Esophagus (tissue), 2 donors: ENCODE data around the gene PSMD8. TPM values are rescaled to one million over a fixed set of nuclear protein-coding genes. Genes with fewer than 3 reads are reported as not detected.
A peak's percentile ranks its signal among the peaks of the same experiment; 100 is the strongest.
"Not testable (repeated sequence)": the region's sequence is repeated elsewhere in the genome, so short reads cannot be mapped to it uniquely, and the experiment has no call there.

ENCODE experiments used
- H3K27ac ChIP-seq, 2 donors: one replicate each; pipeline ENCODE4 v1.5.1; 2013; ENCODE audit warnings: low read depth in 2 of 2, mild to moderate bottlenecking in 2 of 2, inconsistent platforms in 1 of 2, low read length in 1 of 2, moderate library complexity in 1 of 2
- H3K27me3 ChIP-seq, 2 donors: one replicate each; pipeline ENCODE4 v1.6.1; 2013; ENCODE audit warnings: low read length in 2 of 2, control low read depth in 1 of 2, mild to moderate bottlenecking in 1 of 2; ENCODE audit not compliant: insufficient read depth in 2 of 2, control insufficient read depth in 1 of 2
- H3K36me3 ChIP-seq, 2 donors: one replicate each; pipeline ENCODE4 v1.6.1; 2013; ENCODE audit warnings: low read length in 1 of 2; ENCODE audit not compliant: control insufficient read depth in 2 of 2, insufficient read depth in 2 of 2
- H3K4me1 ChIP-seq, 2 donors: one replicate each; pipeline ENCODE4 v1.6.1; 2013; ENCODE audit warnings: low read length in 1 of 2; ENCODE audit not compliant: control insufficient read depth in 2 of 2, insufficient read depth in 2 of 2
- H3K4me3 ChIP-seq, 2 donors: one replicate each; pipeline ENCODE4 v1.5.1; 2013; ENCODE audit warnings: low read length in 2 of 2, mild to moderate bottlenecking in 2 of 2, low read depth in 1 of 2, moderate library complexity in 1 of 2
- H3K9me3 ChIP-seq, 2 donors: one replicate each; pipeline ENCODE4 v1.6.1; 2013; ENCODE audit warnings: mild to moderate bottlenecking in 2 of 2, low read depth in 1 of 2, low read length in 1 of 2, moderate library complexity in 1 of 2; ENCODE audit not compliant: control insufficient read depth in 2 of 2, insufficient read depth in 1 of 2
- WGBS, 2 donors: extraction: QIAGEN DNeasy Blood & Tissue Kit; methylation state at CpG; one replicate each; pipeline ENCODE4 v1.1.7; 2013; 5-methylcytosine and 5-hydroxymethylcytosine counted together
- polyA plus RNA-seq, 2 donors: library from polyadenylated mRNA; stranded (reverse); fragments of 200-250 nt; gene quantifications; one replicate each; pipeline ENCODE4 v1.2.3, GENCODE V29; 2013
- donor health status: healthy with polysubstance abuse.
- donor health status: Bipolar disorder and iron deficiency.

PSMD8 gene
- polyA plus RNA-seq, 2 donors, result 46.7 to 162 TPM

DNA sequence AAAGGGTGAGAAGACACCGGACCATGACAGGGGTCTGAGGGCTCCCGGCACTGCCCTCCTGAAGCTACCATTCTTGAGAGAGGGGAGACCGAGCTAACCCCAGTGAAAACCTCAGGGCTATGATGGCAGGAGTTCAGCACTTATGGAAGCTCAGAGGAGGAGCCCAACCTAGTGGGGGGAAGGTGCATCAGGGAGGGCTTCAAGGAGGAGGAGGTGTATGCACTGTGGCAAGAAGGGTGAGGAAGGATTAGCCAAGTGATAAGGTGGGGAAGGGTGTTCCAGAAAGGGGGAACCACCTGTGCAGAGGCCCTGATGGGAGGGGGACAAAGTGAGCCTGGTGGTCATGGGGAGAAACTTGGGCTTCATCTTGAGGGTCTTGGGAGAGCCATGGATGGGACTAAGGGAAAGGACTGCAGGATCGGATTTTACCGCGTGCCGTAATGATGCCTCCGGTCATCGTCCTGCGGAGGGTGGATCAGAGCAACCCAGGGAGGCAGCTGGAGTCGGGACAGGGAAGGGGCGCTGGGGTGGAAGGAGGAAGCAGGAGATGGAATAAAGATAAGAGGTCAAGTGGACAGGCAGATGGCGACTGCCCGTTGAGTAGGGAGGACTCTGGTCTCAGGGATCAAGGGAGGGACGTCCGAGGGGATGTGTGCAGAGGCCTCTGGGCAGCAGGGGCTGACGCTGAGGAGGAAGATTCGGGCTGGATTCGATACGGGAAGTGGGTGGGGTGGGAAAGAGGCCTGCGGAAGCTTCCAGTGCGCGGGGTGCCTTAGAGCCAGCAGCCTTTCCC, 13.3 kb upstream of the PSMD8 start:
- Histone ChIP-seq H3K4me3 (peak overlapping the region; percentile 54 to 57), H3K27ac (no peak overlapping the region), H3K4me1 (peaks cover 3 to 4% of the 10 kb centered on the region in 2 donors), H3K9me3 (no peaks in the 10 kb centered on the region), H3K27me3 (no peaks in the 10 kb centered on the region), H3K36me3 (no peaks in the 10 kb centered on the region)
- 21 to 25% methylated on average over 21 to 23 of the region's 23 CpGs for WGBS, 2 donors

DNA sequence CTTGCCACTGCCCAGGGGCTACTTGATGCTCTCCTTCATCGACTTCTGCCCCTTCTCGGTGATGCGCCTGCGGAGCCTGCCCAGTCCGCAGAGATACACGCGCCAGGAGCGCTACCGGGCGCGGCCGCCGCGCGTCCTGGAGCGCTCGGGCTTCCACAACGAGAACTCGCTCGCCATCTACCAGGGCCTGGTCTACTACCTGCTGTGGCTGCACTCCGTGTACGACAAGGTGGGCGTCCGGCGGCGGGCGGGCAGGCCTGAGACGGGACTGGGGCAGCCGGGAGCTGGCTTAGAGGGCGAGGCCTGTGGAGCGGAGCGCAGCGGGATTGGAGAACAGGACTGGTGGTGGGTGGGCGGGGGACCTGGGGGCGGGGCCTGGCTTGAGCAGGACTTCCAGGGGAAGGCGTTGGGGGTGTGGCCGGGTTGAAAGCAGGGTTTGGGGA, 12.7 kb upstream of the PSMD8 start:
- Histone ChIP-seq H3K4me3 (peak overlapping the region; percentile 54 to 57), H3K27ac (peak overlapping the region in 1 of 2 donors; percentile 59), H3K4me1 (peaks cover 3 to 4% of the 10 kb centered on the region in 2 donors)

GRCh38 chr19:38362076-38362945, 12.1 kb upstream of the PSMD8 start:
- H3K4me3 ChIP-seq, result peak overlapping the region; percentile 54 to 57
- peak overlapping the region; percentile 46 to 72 for H3K27ac ChIP-seq
- H3K4me1 ChIP-seq, result peaks cover 3 to 4% of the 10 kb centered on the region in 2 donors
- WGBS, 2 donors, result 1 to 2% methylated on average over 65 to 68 of the region's 68 CpGs
- H3K9me3 ChIP-seq, result no peaks in the 10 kb centered on the region
- no peaks in the 10 kb centered on the region for H3K27me3 ChIP-seq
- H3K36me3 ChIP-seq, result no peaks in the 10 kb centered on the region

More for the DNA sequence above, 12.7 kb upstream of the PSMD8 start:
- H3K36me3 ChIP-seq, result no peaks in the 10 kb centered on the region
- no peaks in the 10 kb centered on the region for H3K9me3 ChIP-seq
- no peaks in the 10 kb centered on the region for H3K27me3 ChIP-seq
- 0 to 1% methylated on average over 37 of the region's 37 CpGs for WGBS, 2 donors

GRCh38 chr19:38362946-38363688, 11.3 kb upstream of the PSMD8 start:
- H3K4me3 ChIP-seq, H3K4me1 ChIP-seq, H3K9me3 ChIP-seq, H3K36me3 ChIP-seq, H3K27me3 ChIP-seq, H3K27ac ChIP-seq: not testable (repeated sequence)
- 73 to 83% methylated on average over 14 to 15 of the region's 16 CpGs for WGBS, 2 donors

DNA sequence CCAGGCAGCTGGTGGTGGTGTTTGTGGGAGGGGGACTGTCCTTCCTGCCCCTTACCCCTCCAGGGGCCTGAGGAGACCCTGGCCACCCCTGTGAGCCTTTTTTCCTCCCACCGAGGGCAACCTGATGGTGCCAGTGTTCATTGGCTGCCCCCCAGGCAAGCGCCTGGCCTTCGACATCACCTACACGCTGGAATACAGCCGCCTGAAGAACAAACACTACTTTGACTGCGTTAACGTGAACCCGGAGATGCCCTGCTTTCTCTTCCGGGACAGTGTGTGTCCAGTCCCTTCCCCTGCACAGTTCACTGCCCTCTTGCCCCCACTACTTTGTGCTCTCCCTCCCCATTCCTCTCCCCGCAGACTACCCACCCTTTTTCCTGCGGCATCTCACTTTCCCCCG, 7.3 kb upstream of the PSMD8 start:
- WGBS, 2 donors, result 65 to 71% methylated on average over 12 of the region's 12 CpGs
- Histone ChIP-seq H3K36me3 (no peaks in the 10 kb centered on the region), H3K4me3 (no peak overlapping the region), H3K4me1 (no peaks in the 10 kb centered on the region), H3K9me3 (no peaks in the 10 kb centered on the region), H3K27ac (no peak overlapping the region), H3K27me3 (no peaks in the 10 kb centered on the region)

DNA sequence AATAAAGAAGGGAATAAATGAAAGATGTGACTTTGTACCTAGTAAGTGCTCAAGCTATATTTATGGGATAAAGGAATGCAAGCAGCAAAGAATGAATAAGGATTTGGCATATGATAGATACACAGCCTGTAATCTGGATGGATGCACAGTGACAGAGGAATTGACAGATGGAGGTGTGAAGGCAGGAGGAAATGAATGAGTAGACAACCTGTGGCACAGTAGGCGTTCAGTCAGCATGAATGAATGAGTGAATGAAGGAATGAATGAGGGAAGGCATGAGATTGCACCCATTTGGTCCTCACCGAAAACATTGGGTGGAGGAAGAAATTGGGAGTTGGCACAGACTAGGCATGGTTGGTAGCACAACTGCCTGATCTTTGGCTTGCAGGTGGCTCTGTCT, 4.8 kb upstream of the PSMD8 start:
- H3K9me3 ChIP-seq, result no peaks in the 10 kb centered on the region
- no peak overlapping the region for H3K27ac ChIP-seq
- 82 to 83% methylated on average over 2 of the region's 2 CpGs for WGBS, 2 donors
- H3K4me1 ChIP-seq, result no peaks in the 10 kb centered on the region
- no peak overlapping the region for H3K4me3 ChIP-seq
- H3K27me3 ChIP-seq, result no peaks in the 10 kb centered on the region
- no peaks in the 10 kb centered on the region for H3K36me3 ChIP-seq

DNA sequence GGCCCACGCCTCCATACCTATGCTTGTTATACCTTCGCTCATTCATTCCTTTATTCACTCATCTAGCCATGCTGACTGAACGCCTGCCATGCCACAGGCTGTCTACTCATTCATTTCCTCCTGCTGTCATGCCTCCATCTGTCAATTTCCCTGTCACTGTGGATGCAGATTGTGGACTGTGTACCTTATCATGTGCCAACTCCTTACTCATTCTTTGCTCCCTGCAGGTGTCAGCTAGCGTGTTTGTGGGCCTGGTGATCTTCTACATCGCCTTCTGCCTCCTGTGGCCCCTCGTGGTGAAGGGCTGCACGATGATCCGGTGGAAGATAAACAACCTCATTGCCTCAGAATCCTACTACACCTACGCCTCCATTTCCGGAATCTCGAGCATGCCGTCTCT, 4.1 kb upstream of the PSMD8 start:
- no peak overlapping the region for H3K4me3 ChIP-seq
- H3K4me1 ChIP-seq, result no peaks in the 10 kb centered on the region
- WGBS, 2 donors, result 65 to 72% methylated on average over 12 of the region's 12 CpGs
- H3K27me3 ChIP-seq, result no peaks in the 10 kb centered on the region
- H3K27ac ChIP-seq, result no peak overlapping the region
- H3K36me3 ChIP-seq, result no peaks in the 10 kb centered on the region
- H3K9me3 ChIP-seq, result no peaks in the 10 kb centered on the region

DNA sequence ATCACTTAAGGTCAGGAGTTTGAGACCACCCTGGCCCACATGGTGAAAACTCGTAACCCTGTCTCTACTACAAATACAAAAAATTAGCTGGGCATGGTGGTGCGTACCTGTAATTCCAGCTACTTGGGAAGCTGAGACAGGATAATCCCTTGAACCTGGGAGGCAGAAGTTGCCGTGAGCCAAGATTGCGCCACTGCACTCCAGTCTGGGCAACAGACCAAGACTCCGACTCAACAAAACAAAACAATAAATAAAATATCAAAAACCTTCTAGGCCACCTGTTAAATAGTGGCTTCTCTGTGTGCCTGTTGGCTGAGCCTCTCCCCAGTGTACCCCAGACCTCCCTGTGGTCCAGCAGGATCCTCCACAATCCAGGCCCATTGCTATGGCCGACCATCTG, 3.3 kb upstream of the PSMD8 start:
- H3K27ac ChIP-seq, result no peak overlapping the region
- H3K4me3 ChIP-seq, result no peak overlapping the region

GRCh38 chr19:38373907-38374331, 452 bp upstream of the PSMD8 start:
- no peaks in the 10 kb centered on the region for H3K36me3 ChIP-seq
- H3K4me1 ChIP-seq, result peaks cover 7 to 8% of the 10 kb centered on the region in 2 donors
- 63 to 66% methylated on average over 6 of the region's 6 CpGs for WGBS, 2 donors
- peak overlapping the region; percentile 23 to 45 for H3K4me3 ChIP-seq
- H3K27me3 ChIP-seq, result no peaks in the 10 kb centered on the region
- H3K9me3 ChIP-seq, result no peaks in the 10 kb centered on the region
- H3K27ac ChIP-seq, result peak overlapping the region; percentile 79 to 87

More for the DNA sequence above, 3.3 kb upstream of the PSMD8 start:
- Histone ChIP-seq H3K36me3 (no peaks in the 10 kb centered on the region), H3K27me3 (no peaks in the 10 kb centered on the region), H3K4me1 (peaks cover 2 to 3% of the 10 kb centered on the region in 2 donors), H3K9me3 (no peaks in the 10 kb centered on the region)
- WGBS, 2 donors, result 69 to 75% methylated on average over 6 of the region's 6 CpGs
